ENCODE measurements around the gene WDR82.

Gene WDR82

DNA sequence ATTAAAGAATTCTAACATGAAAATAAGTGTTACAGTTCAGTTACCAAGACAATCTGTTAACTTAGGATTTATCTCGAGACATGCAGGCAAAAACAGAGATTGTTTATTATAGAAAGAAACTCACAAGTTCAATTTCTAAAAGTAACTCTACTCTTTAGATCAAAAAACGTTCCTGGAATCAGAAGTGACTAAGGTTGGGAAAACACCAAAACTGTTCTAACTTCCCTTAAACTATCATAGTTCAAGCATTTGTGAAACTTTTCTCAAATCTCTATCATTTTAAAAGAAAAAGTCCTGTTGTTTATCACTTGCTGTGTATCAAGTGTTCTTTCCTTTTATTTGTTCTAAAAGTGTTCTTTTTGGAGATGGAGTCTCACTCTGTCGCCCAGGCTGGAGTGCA is 8.7 kb downstream of the WDR82 start:
- no peak overlapping the region for H3K4me3 ChIP-seq (replicated peaks; ENCODE audit: low read depth, low read length)
- no peak for DNase-seq (ENCODE audit: extremely low read depth, low read depth)
- TF ChIP-seq, protein P1, sequence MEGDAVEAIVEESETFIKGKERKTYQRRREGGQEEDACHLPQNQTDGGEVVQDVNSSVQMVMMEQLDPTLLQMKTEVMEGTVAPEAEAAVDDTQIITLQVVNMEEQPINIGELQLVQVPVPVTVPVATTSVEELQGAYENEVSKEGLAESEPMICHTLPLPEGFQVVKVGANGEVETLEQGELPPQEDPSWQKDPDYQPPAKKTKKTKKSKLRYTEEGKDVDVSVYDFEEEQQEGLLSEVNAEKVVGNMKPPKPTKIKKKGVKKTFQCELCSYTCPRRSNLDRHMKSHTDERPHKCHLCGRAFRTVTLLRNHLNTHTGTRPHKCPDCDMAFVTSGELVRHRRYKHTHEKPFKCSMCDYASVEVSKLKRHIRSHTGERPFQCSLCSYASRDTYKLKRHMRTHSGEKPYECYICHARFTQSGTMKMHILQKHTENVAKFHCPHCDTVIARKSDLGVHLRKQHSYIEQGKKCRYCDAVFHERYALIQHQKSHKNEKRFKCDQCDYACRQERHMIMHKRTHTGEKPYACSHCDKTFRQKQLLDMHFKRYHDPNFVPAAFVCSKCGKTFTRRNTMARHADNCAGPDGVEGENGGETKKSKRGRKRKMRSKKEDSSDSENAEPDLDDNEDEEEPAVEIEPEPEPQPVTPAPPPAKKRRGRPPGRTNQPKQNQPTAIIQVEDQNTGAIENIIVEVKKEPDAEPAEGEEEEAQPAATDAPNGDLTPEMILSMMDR (IDR thresholded peaks at IDR 0.05; ENCODE audit: low read depth, low read length, missing control alignments), result no peak

DNA sequence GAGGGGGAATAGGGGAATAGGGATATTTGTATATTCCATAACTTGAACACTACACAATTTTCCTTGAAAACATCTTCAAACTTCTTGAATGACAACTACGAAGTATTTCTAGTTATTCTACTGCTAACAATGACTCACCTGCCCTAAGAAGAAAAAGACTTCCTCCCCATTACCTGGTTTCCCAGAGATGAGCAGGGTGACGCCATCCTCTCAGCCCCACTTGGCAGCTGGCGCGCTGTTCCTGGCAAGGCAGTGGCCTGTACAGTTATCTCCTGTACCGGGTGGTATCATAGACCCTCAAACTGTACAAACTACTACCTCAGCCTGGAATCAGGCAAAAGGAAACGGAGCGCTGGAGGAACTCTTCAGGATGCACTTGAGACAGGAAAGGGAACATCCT is 10.4 kb downstream of the WDR82 start:
- no peak for DNase-seq (ENCODE audit: extremely low read depth, low read depth)
- H3K4me3 ChIP-seq (replicated peaks; ENCODE audit: low read depth, low read length), result no peak overlapping the region
- TF ChIP-seq, protein P1 (IDR thresholded peaks at IDR 0.05; ENCODE audit: low read depth, low read length, missing control alignments), result no peak

- no peak for DNase-seq (ENCODE audit: extremely low read depth, low read depth)
- TF ChIP-seq, protein P1 (IDR thresholded peaks at IDR 0.05; ENCODE audit: low read depth, low read length, missing control alignments), result no peak
- H3K4me3 ChIP-seq (replicated peaks; ENCODE audit: low read depth, low read length), result no peak overlapping the region
Observed at GRCh38 chr3:52265387-52265786, 13.1 kb downstream of the WDR82 start.

- no peak overlapping the region for H3K4me3 ChIP-seq (replicated peaks; ENCODE audit: low read depth, low read length)
- no peak for DNase-seq (ENCODE audit: extremely low read depth, low read depth)
- TF ChIP-seq, protein P1 (IDR thresholded peaks at IDR 0.05; ENCODE audit: low read depth, low read length, missing control alignments), result no peak
Observed at GRCh38 chr3:52262447-52262846, 16.0 kb downstream of the WDR82 start.

DNA sequence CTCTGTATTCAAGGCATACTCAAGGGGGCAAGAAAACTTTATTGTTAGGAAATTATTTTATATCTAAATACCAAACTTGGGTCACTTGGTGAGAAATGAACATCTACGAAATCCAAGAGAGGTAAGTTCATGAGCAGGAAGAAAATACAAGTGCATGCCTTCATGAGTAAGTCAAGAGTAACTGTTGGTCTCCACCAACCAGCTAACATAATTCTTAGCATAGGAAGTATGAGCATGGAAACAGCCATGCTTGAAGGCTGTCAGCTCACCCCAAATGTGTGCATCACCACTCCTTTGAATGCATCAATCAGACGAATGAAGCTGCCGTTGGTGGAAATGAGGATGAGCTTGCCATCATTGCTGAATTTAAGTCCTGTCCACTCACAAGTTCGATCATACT is 19.0 kb downstream of the WDR82 start:
- no peak for DNase-seq (ENCODE audit: extremely low read depth, low read depth)
- TF ChIP-seq, protein P1 (IDR thresholded peaks at IDR 0.05; ENCODE audit: low read depth, low read length, missing control alignments), result no peak
- no peak overlapping the region for H3K4me3 ChIP-seq (replicated peaks; ENCODE audit: low read depth, low read length)

DNA sequence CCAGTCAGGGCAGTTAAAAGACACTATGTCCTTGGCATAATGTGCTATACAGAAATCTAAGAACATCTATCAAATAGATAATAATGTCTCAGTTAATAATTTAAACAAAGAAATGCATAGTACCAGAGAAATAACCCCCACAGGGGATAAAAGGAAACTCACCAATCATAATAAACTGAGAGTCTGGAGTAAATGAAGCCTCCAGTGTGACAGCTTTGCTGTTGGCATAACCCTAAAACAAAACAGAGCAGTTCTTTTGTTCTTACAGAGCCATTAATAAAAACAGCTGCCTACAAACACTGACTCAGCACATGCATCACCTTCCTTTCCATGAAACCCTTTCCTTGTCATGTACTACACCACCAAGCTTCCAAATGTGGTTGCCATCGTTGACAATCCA is 19.4 kb downstream of the WDR82 start:
- no peak overlapping the region for H3K4me3 ChIP-seq (replicated peaks; ENCODE audit: low read depth, low read length)

GRCh38 chr3:52257911-52258310 is 20.5 kb downstream of the WDR82 start:
- no peak overlapping the region for H3K4me3 ChIP-seq (replicated peaks; ENCODE audit: low read depth, low read length)
- DNase-seq (ENCODE audit: extremely low read depth, low read depth), result no peak
- TF ChIP-seq, protein P1 (IDR thresholded peaks at IDR 0.05; ENCODE audit: low read depth, low read length, missing control alignments), result no peak

More for the DNA sequence above, 19.4 kb downstream of the WDR82 start:
- TF ChIP-seq, protein P1 (IDR thresholded peaks at IDR 0.05; ENCODE audit: low read depth, low read length, missing control alignments), result no peak
- DNase-seq (ENCODE audit: extremely low read depth, low read depth), result no peak

Data from HFF-Myc (cell line).